ENCODE results near the gene POU2F1. TPM values are rescaled to one million over a fixed set of nuclear protein-coding genes. Genes with fewer than 3 reads are reported as not detected.

The POU2F1 gene
- total RNA-seq, 1 experiment from 2014 or later: 11.6 TPM

- CTCF ChIA-PET: no interaction called here
- H3K27ac Mint-ChIP-seq (ENCODE audit: low read depth, unreplicated experiment): no peak overlapping the region
These were observed 214.8 kb downstream of the POU2F1 start for GRCh38 chr1:167435484-167435883.

DNA sequence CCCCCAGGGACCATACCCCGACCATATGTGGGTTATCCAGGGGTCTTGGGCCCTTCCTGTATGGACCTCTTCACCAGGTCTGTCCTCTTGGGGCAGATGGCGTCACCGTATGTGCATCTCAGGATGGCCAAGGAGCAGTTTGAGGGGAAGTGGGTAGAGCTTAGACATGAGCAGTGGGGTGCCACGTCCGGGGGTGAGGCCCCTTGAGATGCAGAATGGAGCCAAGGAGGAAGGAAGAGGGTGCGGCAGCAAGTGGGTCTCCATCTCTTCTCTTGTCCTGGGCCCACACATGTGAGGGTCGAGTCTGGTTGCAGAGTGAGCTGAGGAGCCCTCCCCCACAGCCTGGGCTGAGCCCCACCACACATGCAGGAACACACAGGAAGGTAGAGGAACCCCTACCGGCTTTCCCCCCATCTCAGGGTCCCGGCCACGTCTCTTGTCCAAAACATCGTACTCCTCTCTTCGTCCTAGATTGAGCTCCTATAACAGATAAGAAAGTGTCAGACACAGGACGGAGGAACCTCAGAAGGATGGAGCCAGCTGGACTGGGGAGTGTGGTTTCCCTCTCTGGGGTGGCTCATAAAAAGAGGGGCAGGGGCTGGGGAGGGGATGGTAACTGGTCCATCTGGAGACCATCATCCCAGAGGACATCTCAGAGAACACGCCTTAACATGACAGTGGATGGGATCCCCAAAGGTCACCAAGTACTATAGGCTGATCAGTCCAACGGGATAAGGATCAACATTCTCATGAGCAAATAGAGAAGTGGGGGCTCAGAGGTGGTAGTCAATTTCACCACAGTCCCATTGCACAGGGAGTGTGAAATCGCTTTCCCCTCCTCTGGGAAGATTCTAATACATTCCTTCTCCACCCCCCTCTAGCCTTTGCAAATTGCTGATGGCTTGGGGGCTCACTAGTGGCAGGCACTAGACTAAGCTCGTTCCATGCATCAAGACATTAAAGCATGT lies 217.8 kb downstream of the POU2F1 start:
- Mint-ChIP-seq H3K27ac (ENCODE audit: low read depth, unreplicated experiment) (no peak overlapping the region), H3K27me3 (ENCODE audit: insufficient read depth, unreplicated experiment) (peaks cover 18% of the 10 kb centered on the region), H3K4me1 (ENCODE audit: insufficient read depth, unreplicated experiment) (peaks cover 6% of the 10 kb centered on the region), H3K9me3 (ENCODE audit: unreplicated experiment) (no peaks in the 10 kb centered on the region), H3K36me3 (ENCODE audit: insufficient read depth, unreplicated experiment) (no peaks in the 10 kb centered on the region), H3K4me3 (ENCODE audit: unreplicated experiment) (no peak overlapping the region)
- TF ChIP-seq CTCF (IDR thresholded peaks at IDR 0.05; ENCODE audit: unreplicated experiment): no peak
- intact Hi-C loops (cut with micrococcal nuclease): no loop called here
- ChIA-PET CTCF (interaction anchor here (0.6 to 8.6 kb wide), 12 partner anchors 9 to 529 kb away, joined by 3 to 232 read pairs (median 4); no protein-coding TSS in a partner anchor), POLR2A (no interaction called here)
- no TSS peak for BruUV-seq (replicated peaks)
- DNase-seq (ENCODE audit: unreplicated experiment): no peak

More at GRCh38 chr1:167435484-167435883, 214.8 kb downstream of the POU2F1 start:
- Mint-ChIP-seq H3K27me3 (ENCODE audit: insufficient read depth, unreplicated experiment) (peaks cover 17% of the 10 kb centered on the region), H3K9me3 (ENCODE audit: unreplicated experiment) (no peaks in the 10 kb centered on the region), H3K36me3 (ENCODE audit: insufficient read depth, unreplicated experiment) (no peaks in the 10 kb centered on the region), H3K4me3 (ENCODE audit: unreplicated experiment) (no peak overlapping the region), H3K4me1 (ENCODE audit: insufficient read depth, unreplicated experiment) (no peaks in the 10 kb centered on the region)
- BruUV-seq (replicated peaks): no TSS peak
- no peak for DNase-seq (ENCODE audit: unreplicated experiment)
- POLR2A ChIA-PET: no interaction called here
- TF ChIP-seq CTCF (IDR thresholded peaks at IDR 0.05; ENCODE audit: unreplicated experiment): no peak
- intact Hi-C loops (cut with micrococcal nuclease): no loop called here

DNA sequence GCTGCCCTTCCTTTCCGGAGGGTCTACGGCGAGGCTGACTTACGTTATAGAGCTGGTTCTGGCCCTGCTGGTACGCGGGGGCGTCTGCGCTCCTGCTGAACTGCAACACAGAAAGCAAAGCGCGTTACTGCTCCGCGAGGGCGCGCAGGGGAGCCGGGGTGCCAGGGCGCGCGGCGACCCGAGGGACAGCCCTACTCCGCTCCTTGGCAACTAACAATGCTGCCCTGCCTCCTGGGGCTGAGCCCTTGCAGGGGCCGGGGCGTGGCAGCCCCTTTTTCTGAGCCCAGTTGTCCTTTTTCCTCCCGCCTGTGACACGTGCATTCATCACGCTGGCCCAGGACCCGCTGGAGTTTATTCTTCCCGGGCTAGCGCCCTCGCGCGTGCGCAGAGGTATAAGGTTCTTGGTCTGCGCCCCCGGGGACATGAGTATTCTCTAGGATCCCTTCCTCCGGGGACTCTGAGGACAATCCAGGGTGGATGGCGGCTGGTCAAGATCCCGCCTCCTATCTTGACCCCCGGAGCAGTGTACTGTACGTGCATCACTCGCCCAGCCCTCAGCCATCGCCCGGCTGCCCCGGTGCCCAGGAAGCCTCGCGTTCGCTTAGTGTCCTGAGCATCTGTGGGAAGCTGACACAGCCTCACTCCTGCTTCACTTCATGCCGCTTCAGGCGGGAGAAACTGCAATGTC lies 218.8 kb downstream of the POU2F1 start:
- no TSS peak for BruUV-seq (replicated peaks)
- Mint-ChIP-seq H3K4me1 (ENCODE audit: insufficient read depth, unreplicated experiment) (peaks cover 6% of the 10 kb centered on the region), H3K27me3 (ENCODE audit: insufficient read depth, unreplicated experiment) (peaks cover 18% of the 10 kb centered on the region), H3K4me3 (ENCODE audit: unreplicated experiment) (no peak overlapping the region), H3K27ac (ENCODE audit: low read depth, unreplicated experiment) (no peak overlapping the region), H3K36me3 (ENCODE audit: insufficient read depth, unreplicated experiment) (no peaks in the 10 kb centered on the region), H3K9me3 (ENCODE audit: unreplicated experiment) (no peaks in the 10 kb centered on the region)
- POLR2A ChIA-PET: no interaction called here
- no peak for DNase-seq (ENCODE audit: unreplicated experiment)
- intact Hi-C loops (cut with micrococcal nuclease): no loop called here
- TF ChIP-seq CTCF (IDR thresholded peaks at IDR 0.05; ENCODE audit: unreplicated experiment): no peak
- CTCF ChIA-PET: interaction anchor here (0.6 to 8.6 kb wide), 8 partner anchors 8 to 374 kb away, joined by 3 to 232 read pairs (median 28); no protein-coding TSS in a partner anchor

- H3K36me3 Mint-ChIP-seq (ENCODE audit: insufficient read depth, unreplicated experiment): no peaks in the 10 kb centered on the region
- H3K9me3 Mint-ChIP-seq (ENCODE audit: unreplicated experiment): no peaks in the 10 kb centered on the region
- ChIA-PET CTCF (interaction anchor here (0.6 to 8.6 kb wide), 24 partner anchors 10 to 381 kb away, joined by 3 to 232 read pairs (median 8); no protein-coding TSS in a partner anchor), POLR2A (interaction anchor here (0.6 kb wide), 1 partner anchor 172 kb away, joined by 3 read pairs; no protein-coding TSS in a partner anchor)
- intact Hi-C loops (cut with micrococcal nuclease): loop anchor here (5.0 kb wide), 2 partner anchors 117 to 308 kb away; no protein-coding TSS in a partner anchor
- H3K4me1 Mint-ChIP-seq (ENCODE audit: insufficient read depth, unreplicated experiment): peaks cover 6% of the 10 kb centered on the region
- no peak overlapping the region for H3K27ac Mint-ChIP-seq (ENCODE audit: low read depth, unreplicated experiment)
- H3K4me3 Mint-ChIP-seq (ENCODE audit: unreplicated experiment): no peak overlapping the region
- BruUV-seq (replicated peaks): no TSS peak
- TF ChIP-seq CTCF (IDR thresholded peaks at IDR 0.05; ENCODE audit: unreplicated experiment): no peak
- no peak for DNase-seq (ENCODE audit: unreplicated experiment)
- peaks cover 18% of the 10 kb centered on the region for H3K27me3 Mint-ChIP-seq (ENCODE audit: insufficient read depth, unreplicated experiment)
These were observed 219.7 kb downstream of the POU2F1 start for GRCh38 chr1:167440345-167440744.
